ENCODE results near the gene GAS6. TPM values are rescaled to one million over a fixed set of nuclear protein-coding genes. Genes with fewer than 3 reads are reported as not detected.

GAS6 gene
- total RNA-seq, 4 donors from 2014 or later, result 128 to 287 (median 199) TPM

GRCh38 chr13:113855012-113855921 lies 8.6 kb downstream of the GAS6 start:
- Histone ChIP-seq H3K4me1 (peaks cover 21 to 56% of the 10 kb centered on the region in 2 donors), H3K27me3 (no peaks in the 10 kb centered on the region), H3K27ac (peak overlapping the region; percentile 62 to 85), H3K36me3 (no peaks in the 10 kb centered on the region), H3K4me3 (no peak overlapping the region), H3K9me3 (no peaks in the 10 kb centered on the region)
- DNase-seq, result peak in 1 of 2 donors; percentile 29
- intact Hi-C loops (cut with DNase I; ENCODE audit: low total_unique reads), result no loop called here
- no peak for TF ChIP-seq POLR2A (IDR thresholded peaks at IDR 0.05)
- TF ChIP-seq, protein P1, sequence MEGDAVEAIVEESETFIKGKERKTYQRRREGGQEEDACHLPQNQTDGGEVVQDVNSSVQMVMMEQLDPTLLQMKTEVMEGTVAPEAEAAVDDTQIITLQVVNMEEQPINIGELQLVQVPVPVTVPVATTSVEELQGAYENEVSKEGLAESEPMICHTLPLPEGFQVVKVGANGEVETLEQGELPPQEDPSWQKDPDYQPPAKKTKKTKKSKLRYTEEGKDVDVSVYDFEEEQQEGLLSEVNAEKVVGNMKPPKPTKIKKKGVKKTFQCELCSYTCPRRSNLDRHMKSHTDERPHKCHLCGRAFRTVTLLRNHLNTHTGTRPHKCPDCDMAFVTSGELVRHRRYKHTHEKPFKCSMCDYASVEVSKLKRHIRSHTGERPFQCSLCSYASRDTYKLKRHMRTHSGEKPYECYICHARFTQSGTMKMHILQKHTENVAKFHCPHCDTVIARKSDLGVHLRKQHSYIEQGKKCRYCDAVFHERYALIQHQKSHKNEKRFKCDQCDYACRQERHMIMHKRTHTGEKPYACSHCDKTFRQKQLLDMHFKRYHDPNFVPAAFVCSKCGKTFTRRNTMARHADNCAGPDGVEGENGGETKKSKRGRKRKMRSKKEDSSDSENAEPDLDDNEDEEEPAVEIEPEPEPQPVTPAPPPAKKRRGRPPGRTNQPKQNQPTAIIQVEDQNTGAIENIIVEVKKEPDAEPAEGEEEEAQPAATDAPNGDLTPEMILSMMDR (IDR thresholded peaks at IDR 0.05), result no peak

GRCh38 chr13:113854238-113855011 lies 9.5 kb downstream of the GAS6 start:
- no peaks in the 10 kb centered on the region for H3K27me3 ChIP-seq
- intact Hi-C loops (cut with DNase I; ENCODE audit: low total_unique reads), result no loop called here
- H3K4me1 ChIP-seq, result peaks cover 21 to 50% of the 10 kb centered on the region in 2 donors
- H3K9me3 ChIP-seq, result no peaks in the 10 kb centered on the region
- H3K27ac ChIP-seq, result peak overlapping the region; percentile 62 to 85
- no peaks in the 10 kb centered on the region for H3K36me3 ChIP-seq
- H3K4me3 ChIP-seq, result peak overlapping the region in 1 of 2 donors; percentile 10
- no peak for TF ChIP-seq POLR2A (IDR thresholded peaks at IDR 0.05)
- TF ChIP-seq, protein P1 (IDR thresholded peaks at IDR 0.05), result no peak
- peak; percentile 13 to 52 for DNase-seq

GRCh38 chr13:113853518-113854237 lies 10.2 kb downstream of the GAS6 start:
- Histone ChIP-seq H3K9me3 (no peaks in the 10 kb centered on the region), H3K27ac (peak overlapping the region; percentile 62 to 85), H3K4me1 (peaks cover 21 to 56% of the 10 kb centered on the region in 2 donors), H3K36me3 (no peaks in the 10 kb centered on the region), H3K4me3 (peak overlapping the region in 1 of 2 donors; percentile 10), H3K27me3 (no peaks in the 10 kb centered on the region)
- no peak for TF ChIP-seq POLR2A (IDR thresholded peaks at IDR 0.05)
- TF ChIP-seq, protein P1 (IDR thresholded peaks at IDR 0.05), result no peak
- intact Hi-C loops (cut with DNase I; ENCODE audit: low total_unique reads), result no loop called here
- DNase-seq, result peak; percentile 23 to 50

- DNase-seq, result peak; percentile 16
- no peak for TF ChIP-seq POLR2A (IDR thresholded peaks at IDR 0.05)
- intact Hi-C loops (cut with DNase I; ENCODE audit: low total_unique reads), result no loop called here
These were observed 11.0 kb downstream of the GAS6 start for GRCh38 chr13:113852536-113853517.

More at GRCh38 chr13:113852536-113853517, 11.0 kb downstream of the GAS6 start:
- Histone ChIP-seq H3K27me3 (no peaks in the 10 kb centered on the region), H3K27ac (peak overlapping the region; percentile 62 to 85), H3K4me3 (no peak overlapping the region), H3K4me1 (peaks cover 21 to 60% of the 10 kb centered on the region in 2 donors), H3K9me3 (no peaks in the 10 kb centered on the region), H3K36me3 (no peaks in the 10 kb centered on the region)

All from uterus (tissue), 4 donors.